PFSK-1 (cell line): Measurements from ENCODE around the gene CMTM6.

Experiments used
- POLR2AphosphoS5 ChIP-seq: IDR thresholded peaks from 2 replicates; pipeline ENCODE4 v1.6.1; 2012; ENCODE audit warnings: low read depth, mild to moderate bottlenecking, control low read depth, low read length, moderate library complexity
- REST ChIP-seq, 2 experiments: IDR thresholded peaks; 2 replicates each; pipeline versions ENCODE4 v1.6.1 to v1.8.0; 2011 to 2012; ENCODE audit warnings: low read depth in 2 of 2, low read length in 2 of 2, control low read depth in 1 of 2, inconsistent platforms in 1 of 2, mild to moderate bottlenecking in 1 of 2, moderate library complexity in 1 of 2; ENCODE audit not compliant: insufficient read depth in 1 of 2

GRCh38 chr3:32510075-32510724, 7.5 kb upstream of the CMTM6 start:
- TF ChIP-seq REST (IDR thresholded peaks at IDR 0.05; ENCODE audit: insufficient read depth in 1 of 2, low read depth in 2 of 2, low read length in 2 of 2) (no peak), POLR2AphosphoS5 (no peak)
